Fibroblast of lung (primary cell): ENCODE data around the gene PEBP1. TPM values are rescaled to one million over a fixed set of nuclear protein-coding genes. Genes with fewer than 3 reads are reported as not detected.

Experiments
- DNase-seq, 2 donors: peaks; one replicate each; pipeline versions ENCODE4 v3.0.0 to v3.0.0-alpha.2; 2010; ENCODE audit warnings: low read depth in 2 of 2
- H2AFZ ChIP-seq: 2 replicates; pipeline ENCODE4 v1.5.1; 2012; ENCODE audit warnings: low read length, control low read depth, inconsistent platforms
- H3K27ac ChIP-seq: 2 replicates; pipeline ENCODE4 v1.5.1; 2011; ENCODE audit warnings: low read length, control low read depth; ENCODE audit not compliant: insufficient read depth
- H3K27me3 ChIP-seq: 2 replicates; pipeline ENCODE4 v1.5.1; 2011; ENCODE audit warnings: mild to moderate bottlenecking, low read length; ENCODE audit not compliant: control insufficient read depth, insufficient read depth
- H3K36me3 ChIP-seq: 2 replicates; pipeline ENCODE4 v1.5.1; 2011; ENCODE audit warnings: low read length; ENCODE audit not compliant: control insufficient read depth, insufficient read depth
- H3K4me1 ChIP-seq: 2 replicates; pipeline ENCODE4 v1.5.1; 2011; ENCODE audit warnings: low read length; ENCODE audit not compliant: control insufficient read depth, insufficient read depth; ENCODE audit errors: extremely low read depth
- H3K4me2 ChIP-seq: 2 replicates; pipeline ENCODE4 v1.5.1; 2011; ENCODE audit warnings: low read length, control low read depth; ENCODE audit not compliant: insufficient read depth; ENCODE audit errors: extremely low read depth
- H3K4me3 ChIP-seq, 4 experiments: fragments of 200-600 bp in 1 of 4; sonication (generic) in 1 of 4; replicated peaks in 1 of 4; 2 replicates each; pipeline ENCODE4 v1.5.1; 2011 to 2016; ENCODE audit warnings: low read length in 4 of 4, low read depth in 3 of 4, mild to moderate bottlenecking in 3 of 4, control low read depth in 2 of 4, inconsistent platforms in 1 of 4, mixed read lengths in 1 of 4; ENCODE audit not compliant: insufficient read depth in 1 of 4; ENCODE audit errors: control extremely low read depth in 1 of 4
- H3K79me2 ChIP-seq: 2 replicates; pipeline ENCODE4 v1.5.1; 2012; ENCODE audit warnings: mild to moderate bottlenecking, low read length, inconsistent platforms; ENCODE audit not compliant: control insufficient read depth, insufficient read depth
- H3K9ac ChIP-seq: 2 replicates; pipeline ENCODE4 v1.5.1; 2011; ENCODE audit warnings: mild to moderate bottlenecking, low read length, control low read depth; ENCODE audit not compliant: insufficient read depth
- H3K9me3 ChIP-seq: 2 replicates; pipeline ENCODE4 v1.5.1; 2012; ENCODE audit warnings: low read depth, low read length; ENCODE audit not compliant: control insufficient read depth, insufficient read depth
- H4K20me1 ChIP-seq: 2 replicates; pipeline ENCODE4 v1.5.1; 2011; ENCODE audit warnings: low read length; ENCODE audit not compliant: control insufficient read depth, insufficient read depth; ENCODE audit errors: extremely low read depth
- EZH2 ChIP-seq: IDR thresholded peaks from 2 replicates; pipeline ENCODE4 v1.5.1; 2012; ENCODE audit warnings: low read length, control low read depth, mild to moderate bottlenecking; ENCODE audit errors: missing control alignments
- polyA plus RNA-seq, 2 donors: library from polyadenylated mRNA; depleted of rRNA in 1 of 2; stranded (reverse) in 1 of 2; unstranded in 1 of 2; fragments of >200 nt; gene quantifications; 2 replicates each; pipeline ENCODE4 v1.2.1, GENCODE V29; 2011 to 2012; ENCODE audit warnings: missing spikeins in 1 of 2
- total RNA-seq: library from RNA; depleted of rRNA; stranded (reverse); fragments of >200 nt; gene quantifications from 2 replicates; pipeline ENCODE4 v1.2.1, GENCODE V29; 2014
- TF ChIP-seq, protein P1 (sequence below), 2 donors: IDR thresholded peaks in 1 of 2; conservative IDR thresholded peaks in 1 of 2; 1 replicate in 1 of 2; 2 replicates in 1 of 2; pipeline ENCODE4 v1.5.1; 2011 to 2012; ENCODE audit warnings: low read length in 2 of 2, control low read depth in 1 of 2, inconsistent platforms in 1 of 2, low read depth in 1 of 2, mild to moderate bottlenecking in 1 of 2

The PEBP1 gene
- total and polyA plus RNA-seq, 2 donors (not counting 1 experiment from before 2014, with no cell fraction given): 193 to 290 TPM

GRCh38 chr12:118102070-118102469 is 33.9 kb upstream of the PEBP1 start:
- Histone ChIP-seq H3K9me3 (no peaks in the 10 kb centered on the region), H3K27ac (no peak overlapping the region), H3K9ac (no peak overlapping the region), H3K4me2 (no peak overlapping the region), H3K4me1 (peaks cover 2% of the 10 kb centered on the region), H4K20me1 (no peaks in the 10 kb centered on the region), H3K36me3 (no peaks in the 10 kb centered on the region), H3K4me3 (no peak overlapping the region), H2AFZ (no peak overlapping the region), H3K79me2 (no peaks in the 10 kb centered on the region), H3K27me3 (no peaks in the 10 kb centered on the region)
- DNase-seq: peak in 1 of 2 donors; percentile 33
- TF ChIP-seq, protein P1, sequence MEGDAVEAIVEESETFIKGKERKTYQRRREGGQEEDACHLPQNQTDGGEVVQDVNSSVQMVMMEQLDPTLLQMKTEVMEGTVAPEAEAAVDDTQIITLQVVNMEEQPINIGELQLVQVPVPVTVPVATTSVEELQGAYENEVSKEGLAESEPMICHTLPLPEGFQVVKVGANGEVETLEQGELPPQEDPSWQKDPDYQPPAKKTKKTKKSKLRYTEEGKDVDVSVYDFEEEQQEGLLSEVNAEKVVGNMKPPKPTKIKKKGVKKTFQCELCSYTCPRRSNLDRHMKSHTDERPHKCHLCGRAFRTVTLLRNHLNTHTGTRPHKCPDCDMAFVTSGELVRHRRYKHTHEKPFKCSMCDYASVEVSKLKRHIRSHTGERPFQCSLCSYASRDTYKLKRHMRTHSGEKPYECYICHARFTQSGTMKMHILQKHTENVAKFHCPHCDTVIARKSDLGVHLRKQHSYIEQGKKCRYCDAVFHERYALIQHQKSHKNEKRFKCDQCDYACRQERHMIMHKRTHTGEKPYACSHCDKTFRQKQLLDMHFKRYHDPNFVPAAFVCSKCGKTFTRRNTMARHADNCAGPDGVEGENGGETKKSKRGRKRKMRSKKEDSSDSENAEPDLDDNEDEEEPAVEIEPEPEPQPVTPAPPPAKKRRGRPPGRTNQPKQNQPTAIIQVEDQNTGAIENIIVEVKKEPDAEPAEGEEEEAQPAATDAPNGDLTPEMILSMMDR (conservative IDR thresholded peaks at IDR 0.05 in 1 of 2, IDR thresholded peaks at IDR 0.05 in 1 of 2; ENCODE audit: low read depth in 1 of 2, low read length in 2 of 2): no peak
- TF ChIP-seq EZH2: no peak

GRCh38 chr12:118102609-118103008 is 33.3 kb upstream of the PEBP1 start:
- no peak for DNase-seq
- H3K79me2 ChIP-seq: no peaks in the 10 kb centered on the region
- H3K27ac ChIP-seq: no peak overlapping the region
- no peak overlapping the region for H2AFZ ChIP-seq
- no peak for TF ChIP-seq EZH2
- TF ChIP-seq, protein P1 (conservative IDR thresholded peaks at IDR 0.05 in 1 of 2, IDR thresholded peaks at IDR 0.05 in 1 of 2; ENCODE audit: low read depth in 1 of 2, low read length in 2 of 2): no peak
- no peak overlapping the region for H3K9ac ChIP-seq
- H4K20me1 ChIP-seq: no peaks in the 10 kb centered on the region
- H3K4me2 ChIP-seq: peak overlapping the region; percentile 92
- H3K27me3 ChIP-seq: no peaks in the 10 kb centered on the region
- H3K4me1 ChIP-seq: peaks cover 2% of the 10 kb centered on the region
- peak overlapping the region; percentile 60 to 78 (median 71) for H3K4me3 ChIP-seq
- H3K36me3 ChIP-seq: no peaks in the 10 kb centered on the region
- no peaks in the 10 kb centered on the region for H3K9me3 ChIP-seq

- H3K27me3 ChIP-seq: no peaks in the 10 kb centered on the region
- TF ChIP-seq, protein P1 (conservative IDR thresholded peaks at IDR 0.05 in 1 of 2, IDR thresholded peaks at IDR 0.05 in 1 of 2; ENCODE audit: low read depth in 1 of 2, low read length in 2 of 2): no peak
- TF ChIP-seq EZH2: no peak
Measured at GRCh38 chr12:118103201-118103600, 32.7 kb upstream of the PEBP1 start.

More at GRCh38 chr12:118103201-118103600, 32.7 kb upstream of the PEBP1 start:
- peak overlapping the region; percentile 73 for H2AFZ ChIP-seq
- peak; percentile 17 to 30 for DNase-seq
- peak overlapping the region; percentile 60 to 78 (median 71) for H3K4me3 ChIP-seq
- no peaks in the 10 kb centered on the region for H3K79me2 ChIP-seq
- H3K9me3 ChIP-seq: no peaks in the 10 kb centered on the region
- no peaks in the 10 kb centered on the region for H3K36me3 ChIP-seq
- H3K4me2 ChIP-seq: peak overlapping the region; percentile 92
- peaks cover 2% of the 10 kb centered on the region for H3K4me1 ChIP-seq
- peak overlapping the region; percentile 77 for H3K9ac ChIP-seq
- H4K20me1 ChIP-seq: no peaks in the 10 kb centered on the region
- H3K27ac ChIP-seq: peak overlapping the region; percentile 20
